Activated CD4-positive, alpha-beta T cell treated with anti-CD3 and anti-CD28 coated beads, Interleukin-2, Interleukin-4, amounts not matched to agents 100 ng/mL and 50 ng/mL, durations not matched to agents 16 hours and 8 hours (primary cell): Measurements from ENCODE around the gene TOMM20.
"Not testable (repeated sequence)": the region's sequence is repeated elsewhere in the genome, so short reads cannot be mapped to it uniquely, and the experiment has no call there.

ENCODE experiments used
- DNase-seq: peaks from one replicate; pipeline ENCODE4 v3.0.0-alpha.2; 2020; ENCODE audit warnings: low spot score

Gene TOMM20

DNA sequence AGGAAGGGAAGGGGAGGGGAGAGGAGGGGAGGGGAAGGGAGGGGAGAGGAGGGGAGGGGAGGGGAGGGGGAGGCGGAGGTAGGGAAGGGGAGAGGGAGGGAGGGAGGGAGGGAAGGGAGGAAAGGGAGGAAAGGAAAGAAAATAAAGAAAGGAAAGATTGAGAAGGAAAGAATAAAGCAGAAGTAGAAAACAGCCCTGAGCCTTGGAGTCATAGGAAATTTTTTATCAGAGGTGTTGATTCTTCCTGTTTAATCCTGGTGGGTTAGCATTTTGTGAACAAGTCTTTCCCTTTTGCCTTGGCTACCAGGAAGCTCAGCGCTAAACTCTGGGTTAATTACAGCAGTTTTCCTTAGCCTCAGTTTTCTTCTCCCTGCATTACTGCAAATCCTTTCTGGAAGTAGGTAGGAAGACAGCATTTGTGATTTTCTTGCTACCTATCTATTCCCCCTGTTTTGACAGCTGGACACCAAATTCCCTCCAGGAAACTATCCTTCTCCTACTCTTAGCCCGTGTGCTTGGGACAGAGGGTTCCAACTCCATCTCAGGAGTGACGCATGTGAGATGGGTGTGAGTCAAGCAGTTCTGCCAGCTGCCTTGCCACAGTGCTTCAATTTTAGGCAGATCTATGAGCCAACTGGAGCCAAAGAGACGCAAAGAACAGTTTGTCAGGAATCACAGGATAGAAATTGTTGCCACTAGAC, 26.9 kb downstream of the TOMM20 start:
- DNase-seq = no peak

DNA sequence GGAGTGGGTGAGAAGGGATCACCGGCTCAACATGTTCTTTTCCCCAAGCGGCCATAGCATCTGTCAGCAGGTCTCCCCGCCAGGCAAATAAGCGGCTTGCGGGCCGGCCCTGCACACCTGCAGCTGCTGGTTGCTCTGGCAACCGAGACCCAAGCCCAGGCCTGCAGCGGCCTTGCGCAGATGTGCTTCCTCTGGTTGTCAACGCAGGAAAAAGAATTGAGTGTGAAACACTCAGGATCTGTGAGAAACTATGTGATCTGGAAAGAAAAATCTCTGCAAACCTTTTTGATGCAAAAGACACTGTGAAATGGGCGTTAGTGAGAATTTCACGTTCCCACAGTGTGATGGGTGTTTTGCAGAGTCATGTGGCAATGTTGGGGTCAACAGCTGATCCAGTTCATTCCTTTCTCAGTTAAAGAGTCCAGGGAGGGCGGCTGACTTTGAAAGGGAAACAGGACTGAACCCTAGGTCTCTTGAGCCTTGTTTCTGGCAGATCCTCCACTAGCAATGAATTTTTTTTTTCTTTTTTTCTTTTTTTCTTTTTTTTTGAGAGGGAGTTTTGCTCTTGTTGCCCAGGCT, 28.4 kb downstream of the TOMM20 start:
- DNase-seq = no peak

DNA sequence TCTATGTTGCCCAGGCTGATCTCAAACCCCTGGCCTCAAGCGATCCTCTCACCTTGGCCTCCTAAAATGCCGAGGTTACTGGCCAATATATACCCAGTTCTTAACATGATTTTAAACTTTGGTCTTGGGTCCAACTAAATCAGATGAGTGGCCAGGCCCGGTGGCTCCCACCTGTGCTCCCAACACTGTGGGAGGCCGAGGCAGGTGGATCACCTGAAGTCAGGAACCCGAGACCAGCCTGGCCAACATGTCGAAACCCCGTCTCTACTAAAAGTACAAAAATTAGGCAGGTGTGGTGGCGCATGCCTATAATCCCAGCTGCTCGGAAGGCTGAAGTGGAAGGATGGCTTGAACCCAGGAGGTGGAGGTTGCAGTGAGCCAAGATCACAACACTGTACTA, 29.6 kb downstream of the TOMM20 start:
- no peak for DNase-seq

DNA sequence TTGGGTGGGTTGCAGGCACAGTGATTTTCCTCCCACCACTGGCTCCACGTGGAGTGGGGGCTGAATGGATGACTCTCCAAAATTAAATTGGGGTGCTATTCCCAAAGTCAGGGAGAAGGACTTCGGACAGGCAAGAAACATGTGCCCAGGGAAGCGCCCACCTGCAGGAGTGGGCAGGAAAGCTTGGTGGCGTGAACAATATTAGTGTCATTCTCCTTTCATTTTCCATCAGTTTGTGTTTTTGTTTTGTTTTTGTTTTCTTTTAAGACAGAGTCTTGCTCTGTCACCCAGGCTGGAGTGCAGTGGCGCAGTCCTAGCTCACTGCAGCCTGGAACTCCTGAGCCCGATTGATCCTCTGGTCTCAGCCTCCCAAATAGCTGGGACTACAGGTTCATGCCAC, 30.1 kb downstream of the TOMM20 start:
- DNase-seq = no peak

DNA sequence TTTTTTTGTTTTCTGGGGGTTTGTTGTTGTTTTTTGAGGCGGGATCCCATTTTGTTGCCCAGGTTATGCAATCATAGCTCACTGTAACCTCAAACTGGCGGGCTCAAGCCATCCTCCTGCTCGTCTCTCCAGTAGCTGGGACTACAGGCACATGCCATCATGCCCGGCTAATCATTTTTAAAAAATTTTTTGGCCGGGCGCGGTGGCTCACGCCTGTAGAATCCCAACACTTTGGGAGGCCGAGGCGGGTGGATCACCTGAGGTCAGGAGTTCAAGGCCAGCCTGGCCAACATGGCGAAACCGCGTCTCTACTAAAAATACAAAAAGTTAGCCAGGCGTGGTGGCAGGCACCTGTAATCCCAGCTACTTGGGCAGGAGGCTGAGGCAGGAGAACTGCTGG, 31.1 kb downstream of the TOMM20 start:
- DNase-seq = not testable (repeated sequence)

DNA sequence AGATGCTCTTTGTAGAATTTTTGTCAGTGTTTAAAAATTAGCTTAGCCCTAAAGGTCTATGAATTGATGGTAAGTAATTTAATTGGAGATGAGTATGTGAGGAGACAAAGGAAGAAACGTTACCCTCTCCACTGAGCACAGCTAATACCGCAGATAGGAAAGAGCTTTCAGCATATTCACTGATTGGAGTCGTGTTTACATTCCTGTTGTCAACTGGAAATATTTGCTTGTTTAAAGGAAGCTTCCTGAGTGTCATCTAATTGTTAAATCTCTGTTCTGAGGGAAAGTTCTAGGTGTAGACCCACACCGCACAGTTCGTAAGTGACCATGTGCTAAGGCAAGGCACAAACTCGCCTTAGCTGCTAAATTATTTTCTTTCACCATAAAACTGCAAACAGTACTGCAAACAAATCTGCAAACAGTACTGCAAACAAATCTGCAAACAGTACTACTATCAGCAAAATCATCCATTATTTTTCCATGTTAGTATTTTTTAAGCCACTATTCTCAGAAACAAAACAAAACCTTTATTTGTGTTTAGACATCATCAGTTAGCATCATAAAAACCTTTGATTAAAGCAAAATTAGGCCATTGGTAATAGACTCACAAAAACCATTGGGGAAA, 32.6 kb downstream of the TOMM20 start:
- DNase-seq = no peak

DNA sequence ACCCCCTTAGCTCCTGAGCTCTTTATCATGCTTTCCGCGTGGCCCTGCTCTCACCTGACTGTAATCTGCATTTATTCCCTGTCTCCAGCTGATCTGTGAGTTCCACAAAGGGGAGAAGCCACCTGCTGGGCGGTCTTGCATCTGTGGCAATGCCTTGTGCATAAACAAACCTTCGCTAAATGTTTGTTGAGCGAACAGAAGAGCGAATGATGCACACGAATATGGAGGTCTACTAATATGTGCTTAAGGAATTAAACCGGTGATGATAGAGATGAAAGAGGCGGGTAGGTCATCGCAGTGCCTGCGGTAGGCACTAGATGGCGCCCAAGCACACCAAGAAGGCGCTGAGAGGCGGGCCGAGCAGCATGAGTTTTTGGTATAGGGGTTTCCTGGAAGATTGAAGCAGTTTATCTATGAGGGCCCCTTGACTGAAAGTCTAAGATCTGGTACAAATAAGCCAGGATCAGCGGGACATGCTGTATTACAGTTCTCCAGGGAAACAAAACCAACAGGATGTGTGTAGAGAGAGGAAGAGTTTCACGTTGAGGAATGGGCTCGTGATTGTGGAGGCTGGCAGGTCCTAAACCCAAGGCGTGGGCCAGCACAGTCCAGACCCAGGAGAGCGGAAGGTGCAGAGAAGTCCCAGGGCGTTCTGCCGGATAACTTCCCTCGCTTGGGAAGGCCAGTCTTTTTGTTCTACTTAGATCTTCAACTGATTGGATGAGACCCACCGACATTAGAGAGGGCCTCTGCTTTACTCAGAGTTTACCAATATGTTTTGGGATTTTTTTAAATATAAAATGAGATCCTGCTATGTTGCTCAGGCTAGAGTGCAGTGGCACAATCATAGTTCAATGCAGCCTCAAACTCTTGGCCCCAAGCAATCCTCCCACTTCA, 34.7 kb downstream of the TOMM20 start:
- DNase-seq = peak; percentile 85

DNA sequence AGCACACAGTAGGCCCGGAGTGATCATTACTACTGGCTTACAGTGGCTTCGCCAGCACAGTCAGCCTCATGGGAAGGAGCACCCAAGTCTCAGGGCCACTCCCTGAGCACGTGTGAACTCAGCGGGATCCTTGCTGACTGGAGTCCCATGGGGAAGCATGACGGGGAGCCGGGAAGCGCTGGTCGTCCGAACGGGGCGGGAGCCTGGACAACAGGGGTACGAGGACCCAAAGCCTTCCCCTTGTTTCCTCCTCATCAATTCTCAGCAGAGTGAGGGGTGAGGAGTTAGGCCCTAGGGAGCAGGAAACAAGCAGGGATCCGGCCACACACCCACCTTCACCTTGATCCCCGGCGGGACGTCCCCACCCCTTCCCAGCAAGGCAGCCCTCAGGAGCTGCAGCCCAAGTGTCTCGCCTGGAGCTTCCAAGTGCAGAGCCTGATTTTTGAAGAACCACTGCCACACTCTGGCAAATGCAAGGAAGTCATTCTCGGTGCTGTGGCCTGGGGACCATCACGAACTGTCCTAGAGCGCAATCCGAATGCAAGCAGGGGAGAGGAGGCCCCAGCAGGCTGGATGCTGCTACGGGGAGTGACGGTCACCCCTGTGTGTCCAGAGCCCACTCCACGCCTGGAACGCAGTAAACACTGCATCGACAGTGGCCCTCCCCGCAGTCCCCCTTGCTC, 35.5 kb downstream of the TOMM20 start:
- DNase-seq = no peak

DNA sequence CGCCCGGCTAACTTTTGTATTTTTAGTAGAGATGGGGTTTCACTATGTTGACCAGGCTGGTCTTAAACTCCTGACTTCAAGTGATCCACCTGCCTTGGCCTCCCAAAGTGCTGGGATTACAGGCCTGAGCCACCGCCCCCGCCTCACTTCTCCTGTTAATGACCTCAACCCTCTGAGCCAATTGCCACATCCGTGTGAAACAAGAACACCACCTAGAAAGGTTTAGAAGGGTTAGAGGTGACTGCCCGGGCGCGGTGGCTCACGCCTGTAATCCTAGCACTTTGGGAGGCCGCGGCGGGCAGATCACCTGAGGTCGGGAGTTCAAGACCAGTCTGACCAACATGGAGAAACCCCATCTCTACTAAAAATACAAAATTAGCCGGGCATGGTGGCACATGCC, 36.2 kb downstream of the TOMM20 start:
- not testable (repeated sequence) for DNase-seq

DNA sequence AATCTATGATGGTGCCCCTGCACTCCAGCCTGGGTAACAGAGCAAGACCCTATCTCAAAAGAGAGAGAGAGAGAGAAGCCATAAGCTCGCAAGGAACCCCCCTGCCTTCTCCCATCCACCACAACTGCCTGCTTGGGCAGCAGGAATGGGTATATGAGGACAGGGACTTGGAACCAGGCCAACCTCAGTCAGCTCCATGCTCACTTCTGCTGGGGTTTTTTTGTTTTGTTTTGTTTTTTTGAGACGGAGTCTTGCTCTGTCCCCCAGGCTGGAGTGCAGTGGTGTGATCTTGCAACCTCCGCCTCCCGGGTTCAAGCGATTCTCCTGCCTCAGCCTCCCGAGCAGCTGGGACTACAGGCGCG, 36.6 kb downstream of the TOMM20 start:
- not testable (repeated sequence) for DNase-seq

DNA sequence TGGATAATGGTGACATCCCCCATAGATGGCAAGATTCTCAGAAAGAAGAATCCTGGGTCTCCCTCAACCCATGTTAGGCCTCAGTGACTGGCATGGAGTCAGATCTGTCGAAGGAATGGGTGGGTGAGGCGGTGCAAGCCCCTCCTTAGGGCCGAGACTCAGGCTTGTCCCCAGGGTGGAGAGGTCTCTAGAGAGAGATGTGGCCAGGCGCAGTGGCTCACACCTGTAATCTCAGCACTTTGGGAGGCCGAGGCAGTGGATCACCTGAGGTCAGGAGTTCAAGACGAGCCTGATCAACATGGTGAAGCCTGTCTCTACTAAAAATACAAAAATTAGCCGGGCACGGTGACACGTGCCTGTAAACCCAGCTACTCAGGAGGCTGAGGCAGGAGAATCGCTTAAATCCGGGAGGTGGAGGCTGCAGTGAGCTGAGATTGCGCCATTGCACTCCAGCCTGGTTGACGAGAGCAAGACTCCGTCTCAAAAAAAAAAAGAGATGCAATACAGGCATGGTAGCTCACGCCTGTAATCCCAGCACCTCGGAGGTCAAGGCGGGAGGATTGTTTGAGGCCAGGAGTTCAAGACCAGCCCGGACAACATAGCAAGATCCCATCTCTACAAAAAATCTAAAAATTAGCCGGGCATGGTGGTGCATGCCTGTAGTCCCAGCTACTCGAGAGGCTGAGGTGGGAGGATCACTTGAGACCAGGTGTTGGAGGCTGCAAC, 37.2 kb downstream of the TOMM20 start:
- not testable (repeated sequence) for DNase-seq

DNA sequence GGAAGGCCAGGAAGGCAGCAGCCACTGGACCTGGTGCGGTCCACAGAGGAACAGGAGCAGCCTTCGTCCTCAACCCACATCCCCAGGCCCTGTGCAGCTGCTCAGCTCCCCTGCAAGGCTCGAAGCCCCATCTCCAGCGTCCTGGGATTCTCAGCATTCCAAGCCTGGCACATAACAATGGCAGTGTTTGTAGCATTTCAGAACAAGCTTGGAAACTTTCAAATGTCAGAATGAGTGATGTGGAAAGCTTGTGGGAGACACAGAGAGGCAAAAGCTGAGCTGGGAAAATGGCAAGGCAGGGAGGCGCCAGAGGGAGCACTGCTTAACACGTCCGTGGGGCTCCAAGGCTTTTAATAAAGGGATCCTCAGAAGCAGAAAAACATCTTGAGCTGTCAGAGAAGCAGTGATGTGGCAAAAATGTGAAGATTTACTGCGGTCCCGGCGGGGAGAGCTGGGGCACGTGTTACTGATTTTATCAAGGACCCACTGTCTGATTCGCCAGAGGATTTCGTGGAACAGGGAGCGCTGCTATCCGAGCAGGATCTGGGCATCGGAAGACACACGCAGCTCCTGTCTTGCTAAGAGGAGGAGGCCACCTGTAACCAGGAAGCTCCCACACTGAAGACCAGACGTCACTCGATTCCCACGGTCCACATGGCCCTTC, 38.1 kb downstream of the TOMM20 start:
- no peak for DNase-seq

DNA sequence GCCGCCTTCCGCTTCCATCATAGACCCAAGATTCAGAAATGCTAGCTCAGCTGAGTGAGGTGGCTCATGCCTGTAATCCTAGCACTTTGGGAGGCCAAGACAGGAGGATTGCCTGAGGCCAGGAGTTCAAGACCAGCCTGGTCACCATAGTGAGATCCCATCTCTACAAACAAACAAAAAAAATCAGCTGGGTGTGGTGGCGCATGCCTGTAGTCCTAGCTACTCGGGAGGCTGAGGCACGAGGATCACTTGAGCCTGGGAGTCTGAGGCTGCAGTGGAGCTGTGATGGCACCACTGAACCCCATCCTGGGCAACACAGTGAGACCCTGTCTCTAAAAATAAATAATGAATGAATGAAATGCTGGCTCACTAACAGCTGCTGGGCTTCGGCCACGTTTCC, 39.7 kb downstream of the TOMM20 start:
- DNase-seq = no peak

DNA sequence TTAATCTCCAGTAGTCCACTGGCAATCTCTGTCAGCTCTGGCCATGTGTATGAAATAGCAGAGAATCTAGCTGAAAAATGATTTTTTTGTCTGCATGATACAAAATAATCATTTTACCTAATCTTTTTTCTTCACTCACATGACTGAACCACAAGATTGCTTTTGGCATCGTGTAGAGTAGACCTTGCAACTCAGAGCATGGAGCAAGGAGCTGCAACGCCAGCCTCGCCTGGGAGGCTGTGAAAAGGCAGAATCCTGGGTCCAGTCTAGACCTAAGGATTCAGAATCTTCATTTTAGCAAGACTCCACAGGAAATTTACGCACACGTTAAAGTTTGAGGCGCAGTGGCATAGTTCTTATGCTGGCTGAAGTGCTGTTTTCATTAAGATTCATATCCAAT, 40.2 kb downstream of the TOMM20 start:
- DNase-seq = no peak

DNA sequence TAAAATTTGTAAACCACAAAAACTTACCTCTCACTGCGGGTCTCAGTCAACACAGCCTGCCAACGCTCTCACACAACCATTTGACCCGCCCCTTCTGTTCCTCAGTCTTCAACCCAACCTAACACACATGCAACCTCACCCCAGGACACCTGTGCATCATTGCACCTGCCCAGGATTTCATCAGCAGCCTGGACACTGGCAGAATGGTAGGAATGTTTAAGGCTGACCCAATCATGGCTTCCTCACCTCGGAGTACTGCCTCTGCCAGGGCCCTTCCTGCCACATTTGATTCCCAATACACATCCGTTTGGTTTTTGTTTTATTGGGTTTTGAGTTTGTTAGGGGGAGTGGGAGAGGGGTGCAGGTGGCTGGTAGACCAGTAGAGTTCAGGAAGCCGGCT, 40.7 kb downstream of the TOMM20 start:
- no peak for DNase-seq

DNA sequence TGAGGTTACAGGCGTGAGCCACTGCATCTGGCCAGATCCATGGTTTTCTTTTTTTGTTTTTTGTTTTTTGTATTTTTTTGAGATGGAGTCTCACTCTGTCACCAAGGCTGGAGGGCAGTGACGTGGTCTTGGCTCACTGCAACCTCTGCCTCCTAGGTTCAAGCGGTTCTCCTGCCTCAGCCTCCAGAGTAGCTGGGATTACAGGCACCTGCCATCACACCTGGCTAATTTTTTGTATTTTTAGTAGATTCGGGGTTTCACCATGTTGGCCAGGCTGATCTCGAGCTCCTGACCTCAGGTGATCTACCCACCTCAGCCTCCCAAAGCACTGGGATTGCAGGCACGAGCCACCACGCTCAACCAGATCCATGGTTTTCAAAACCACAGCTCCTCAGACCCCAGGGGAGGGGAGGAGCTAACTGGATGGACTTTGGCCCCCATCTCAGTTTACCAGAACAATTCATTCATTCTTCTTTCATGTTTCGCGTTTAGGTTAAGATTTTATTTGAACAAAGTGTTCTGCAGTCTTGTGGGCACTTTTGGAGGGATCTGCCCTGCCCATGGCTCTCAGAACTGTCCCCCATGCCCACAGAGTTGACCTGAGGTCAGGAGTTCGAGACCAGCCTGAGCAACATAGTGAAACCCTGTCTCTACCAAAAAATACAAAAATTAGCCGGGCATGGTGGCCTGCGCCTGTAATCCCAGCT, 43.1 kb downstream of the TOMM20 start:
- DNase-seq = not testable (repeated sequence)

DNA sequence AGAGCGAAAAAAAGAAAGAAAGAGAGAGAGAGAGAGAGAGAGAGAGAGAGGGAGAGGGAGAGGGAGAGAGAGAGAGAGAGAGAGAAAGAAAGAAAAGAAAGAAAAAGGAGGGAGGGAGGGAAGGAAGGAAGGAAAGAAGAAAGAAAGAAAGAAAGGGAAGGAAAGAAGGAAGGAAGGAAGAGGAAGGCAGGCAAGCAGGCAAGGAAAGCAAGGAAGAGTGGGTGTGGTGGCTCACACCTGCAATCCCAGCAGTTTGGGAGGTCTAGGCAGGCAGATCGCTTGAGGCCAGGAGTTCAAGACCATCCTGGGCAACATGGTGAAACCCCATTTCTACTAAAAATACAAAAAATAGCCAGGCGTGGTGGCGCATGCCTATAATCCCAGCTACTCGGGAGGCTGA, 47.8 kb downstream of the TOMM20 start:
- DNase-seq = not testable (repeated sequence)

DNA sequence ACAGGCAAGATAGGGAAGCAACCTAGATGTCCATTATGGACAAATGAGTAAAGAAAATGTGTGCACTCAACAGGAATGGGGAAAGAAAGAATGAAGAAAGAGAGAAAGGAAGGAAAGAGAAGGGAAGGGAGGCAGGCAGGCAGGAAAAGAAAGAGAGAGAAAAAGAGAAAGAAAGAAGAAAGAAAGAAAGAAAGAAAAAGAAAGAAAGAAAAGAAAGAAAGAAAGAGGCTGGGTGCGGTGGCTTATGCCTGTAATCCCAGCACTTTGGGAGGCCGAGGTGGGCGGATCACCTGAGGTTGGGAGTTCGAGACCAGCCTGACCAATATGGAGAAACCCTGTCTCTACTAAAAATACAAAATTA, 48.4 kb downstream of the TOMM20 start:
- not testable (repeated sequence) for DNase-seq

DNA sequence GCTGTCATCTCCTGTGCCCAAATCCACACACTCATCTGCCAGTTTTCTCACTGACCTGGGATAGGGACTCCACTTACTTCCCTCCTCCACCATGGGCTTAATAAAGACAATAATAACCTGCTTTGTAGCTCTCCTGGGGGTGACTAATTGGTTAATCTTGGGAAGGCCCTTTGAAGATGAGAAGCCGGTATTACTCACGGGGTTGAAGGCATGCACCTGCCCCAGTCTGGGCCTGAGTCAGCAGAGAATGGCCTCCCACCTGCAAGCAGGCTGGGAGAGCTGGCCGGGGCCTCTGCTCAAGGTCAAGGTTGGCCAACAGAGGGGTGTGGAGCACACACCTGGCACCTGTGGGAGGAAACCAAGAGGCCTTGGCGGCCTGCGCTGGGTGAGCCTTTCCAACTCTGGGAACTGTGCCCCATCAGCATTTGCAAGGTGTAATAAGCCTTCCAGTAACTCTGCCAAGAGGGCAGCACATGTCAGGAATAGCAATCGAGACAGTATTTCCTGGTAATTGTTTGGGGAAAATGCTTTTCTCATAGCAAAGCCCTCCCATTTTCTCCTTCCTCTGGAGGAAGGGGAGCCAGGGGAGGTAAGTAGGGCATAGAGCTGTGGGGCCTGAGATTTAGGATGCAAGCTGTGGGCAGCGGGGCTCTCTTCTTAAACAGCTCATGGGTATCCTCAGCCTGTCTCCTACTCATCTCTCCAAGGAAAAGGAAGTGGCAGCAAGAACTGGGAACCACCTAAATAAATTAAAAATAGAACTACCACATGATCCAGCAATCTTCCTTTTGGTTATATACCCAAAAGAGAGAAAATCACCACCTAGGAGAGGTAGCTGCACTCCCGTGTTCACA, 49.0 kb downstream of the TOMM20 start:
- DNase-seq = no peak
